Endothelial cell (in vitro differentiated cells): ENCODE measurements around the gene SRSF7. TPM values are rescaled to one million over a fixed set of nuclear protein-coding genes. Genes with fewer than 3 reads are reported as not detected.

ENCODE experiments used
- DNase-seq: peaks from one replicate; pipeline ENCODE4 v3.0.0; 2021; ENCODE audit warnings: low spot score
- H3K27ac Mint-ChIP-seq: one replicate; pipeline ENCODE4 v1.8.0; 2021; ENCODE audit warnings: mixed read lengths, inconsistent platforms; ENCODE audit not compliant: unreplicated experiment
- H3K27me3 Mint-ChIP-seq: one replicate; pipeline ENCODE4 v1.8.0; 2021; ENCODE audit warnings: mild to moderate bottlenecking, moderate library complexity, mixed read lengths, inconsistent platforms; ENCODE audit not compliant: unreplicated experiment
- H3K36me3 Mint-ChIP-seq: one replicate; pipeline ENCODE4 v1.8.0; 2021; ENCODE audit warnings: mild to moderate bottlenecking, low read depth, mixed read lengths, inconsistent platforms; ENCODE audit not compliant: unreplicated experiment
- H3K4me1 Mint-ChIP-seq: one replicate; pipeline ENCODE4 v1.8.0; 2021; ENCODE audit warnings: mild to moderate bottlenecking, mixed read lengths, inconsistent platforms; ENCODE audit not compliant: unreplicated experiment
- H3K4me3 Mint-ChIP-seq: one replicate; pipeline ENCODE4 v1.8.0; 2021; ENCODE audit warnings: mild to moderate bottlenecking, mixed read lengths, inconsistent platforms; ENCODE audit not compliant: unreplicated experiment
- H3K9me3 Mint-ChIP-seq: one replicate; pipeline ENCODE4 v1.8.0; 2021; ENCODE audit warnings: mixed read lengths, inconsistent platforms; ENCODE audit not compliant: unreplicated experiment
- CTCF ChIP-seq: fragments of 200-600 bp; sonication (generic); IDR thresholded peaks from one replicate; pipeline ENCODE4 v1.5.0; 2021; ENCODE audit warnings: antibody characterized with exemption; ENCODE audit not compliant: unreplicated experiment
- total RNA-seq: library from RNA; stranded (reverse); fragmentation: NEBNext Ultra II Directional; extraction: Animal tissue kit (Norgen Biotek cat#: 25700); gene quantifications from one replicate; pipeline ENCODE4 v1.2.1, GENCODE V29; 2021; ENCODE audit not compliant: unreplicated experiment

Gene SRSF7
- total RNA-seq, 1 donor from 2014 or later, result 137 TPM

DNA sequence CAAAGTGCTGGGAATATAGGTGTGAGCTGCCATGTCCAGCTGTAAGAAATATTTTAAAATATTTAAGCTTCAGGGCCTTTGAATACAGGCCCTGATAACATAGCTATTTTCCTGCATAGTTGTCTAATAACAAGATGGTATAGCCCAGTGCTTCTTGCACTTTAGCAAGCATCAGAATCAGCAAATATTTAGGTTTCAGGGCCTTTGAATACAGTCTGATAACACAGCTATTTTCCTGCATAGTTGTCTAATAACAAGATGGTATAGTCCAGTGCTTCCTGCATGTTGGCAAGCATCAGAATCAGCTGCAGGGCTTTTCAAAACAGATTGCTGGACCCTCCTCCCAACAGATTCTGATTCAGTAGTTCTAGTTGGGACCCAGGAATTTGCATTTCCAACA lies 32.4 kb upstream of the SRSF7 start:
- Mint-ChIP-seq H3K4me1 (no peaks in the 10 kb centered on the region), H3K4me3 (no peak overlapping the region), H3K27ac (no peak overlapping the region), H3K27me3 (no peaks in the 10 kb centered on the region), H3K9me3 (no peaks in the 10 kb centered on the region), H3K36me3 (peaks cover 6% of the 10 kb centered on the region)
- no peak for DNase-seq
- no peak for TF ChIP-seq CTCF

GRCh38 chr2:38778687-38779082 lies 27.5 kb upstream of the SRSF7 start:
- peaks cover 3% of the 10 kb centered on the region for H3K27me3 Mint-ChIP-seq
- no peak for DNase-seq
- peaks cover 6% of the 10 kb centered on the region for H3K36me3 Mint-ChIP-seq
- no peaks in the 10 kb centered on the region for H3K9me3 Mint-ChIP-seq
- H3K27ac Mint-ChIP-seq, result peak overlapping the region; percentile 38
- no peak for TF ChIP-seq CTCF
- no peaks in the 10 kb centered on the region for H3K4me1 Mint-ChIP-seq
- H3K4me3 Mint-ChIP-seq, result peak overlapping the region; percentile 96

DNA sequence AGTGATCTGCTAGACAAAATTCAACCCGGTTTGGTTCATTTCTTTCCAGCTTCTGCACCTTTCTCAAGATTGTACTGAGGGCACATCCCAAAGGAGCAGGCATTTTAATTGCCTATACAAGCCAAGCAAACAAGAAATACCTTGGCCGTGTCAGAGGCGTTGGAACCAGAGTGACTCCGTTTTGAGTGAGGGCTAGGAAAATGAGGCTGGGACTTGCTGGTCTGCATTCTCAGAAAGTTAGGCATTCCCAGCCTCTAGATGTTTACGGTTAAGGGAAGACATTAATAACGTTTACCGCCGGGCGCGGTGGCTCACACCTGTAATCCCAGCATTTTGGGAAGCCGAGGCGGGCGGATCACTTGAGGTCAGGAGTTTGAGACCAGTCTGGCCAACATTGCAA lies 25.4 kb upstream of the SRSF7 start:
- no peak overlapping the region for H3K4me3 Mint-ChIP-seq
- peaks cover 3% of the 10 kb centered on the region for H3K27me3 Mint-ChIP-seq
- no peak for DNase-seq
- H3K9me3 Mint-ChIP-seq, result no peaks in the 10 kb centered on the region
- H3K4me1 Mint-ChIP-seq, result no peaks in the 10 kb centered on the region
- no peak for TF ChIP-seq CTCF
- peaks cover 3% of the 10 kb centered on the region for H3K36me3 Mint-ChIP-seq
- H3K27ac Mint-ChIP-seq, result no peak overlapping the region

DNA sequence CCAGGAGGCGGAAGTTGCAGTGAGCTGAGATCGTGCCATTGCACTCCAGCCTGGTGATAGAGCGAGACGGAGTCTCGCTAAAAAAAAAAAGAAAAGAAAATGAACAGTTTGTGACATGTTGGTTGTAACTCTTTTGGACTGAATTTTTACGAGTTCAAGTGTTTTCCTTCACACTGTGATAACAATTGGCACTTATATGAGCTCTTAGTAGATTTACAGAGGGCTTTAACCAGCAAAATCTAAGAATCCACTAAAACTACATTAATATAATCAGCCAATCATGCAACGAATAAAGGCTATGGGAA lies 24.7 kb upstream of the SRSF7 start:
- Mint-ChIP-seq H3K27ac (no peak overlapping the region), H3K27me3 (peaks cover 3% of the 10 kb centered on the region), H3K9me3 (no peaks in the 10 kb centered on the region), H3K36me3 (no peaks in the 10 kb centered on the region), H3K4me1 (no peaks in the 10 kb centered on the region), H3K4me3 (no peak overlapping the region)
- TF ChIP-seq CTCF, result no peak
- DNase-seq, result no peak

DNA sequence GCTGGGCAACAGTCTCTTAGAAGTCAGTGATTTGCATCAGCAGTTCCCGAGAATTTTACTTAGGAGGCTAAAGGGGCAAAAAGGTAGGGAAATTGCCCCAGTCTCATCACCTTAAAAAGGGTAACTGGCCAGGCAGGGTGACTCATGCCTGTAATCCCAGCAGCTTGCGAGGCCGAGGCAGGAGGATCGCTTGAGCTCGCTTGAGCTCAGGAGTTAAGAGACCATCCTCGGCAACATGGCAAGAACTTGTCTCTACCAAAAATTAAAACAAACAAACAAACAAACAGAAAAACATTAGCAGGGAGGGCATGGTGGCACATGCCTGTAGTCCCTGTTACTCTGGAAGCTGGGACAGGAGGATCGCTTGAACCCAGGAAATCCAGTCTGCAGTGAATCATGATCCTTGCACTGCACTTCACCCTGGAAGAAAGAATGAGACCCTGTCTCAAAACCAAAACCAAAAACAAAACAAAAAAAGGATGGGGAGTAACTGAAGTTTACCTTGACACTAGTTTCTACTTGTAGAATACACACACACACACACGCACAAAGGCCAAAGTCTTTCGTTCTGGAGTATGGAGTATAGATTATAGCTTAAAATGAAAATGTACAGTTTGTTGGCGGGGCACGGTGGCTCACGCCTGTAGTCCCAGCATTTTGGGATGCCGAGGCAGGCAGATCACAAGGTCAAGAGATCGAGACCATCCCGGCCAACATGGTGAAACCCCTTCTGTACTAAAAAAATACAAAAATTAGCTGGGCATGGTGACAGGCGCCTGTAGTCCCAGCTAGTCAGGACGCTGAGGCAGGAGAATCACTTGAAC lies 24.1 kb upstream of the SRSF7 start:
- Mint-ChIP-seq H3K4me1 (no peaks in the 10 kb centered on the region), H3K36me3 (no peaks in the 10 kb centered on the region), H3K9me3 (no peaks in the 10 kb centered on the region), H3K27me3 (peaks cover 3% of the 10 kb centered on the region), H3K4me3 (no peak overlapping the region), H3K27ac (no peak overlapping the region)
- TF ChIP-seq CTCF, result no peak
- DNase-seq, result no peak
